NCI-H526 treated with DMSO at 0.1 percent for 48 hours (cell line): Measurements from ENCODE around the gene LRRC17.

Experiments used
- DNase-seq: peaks from one replicate; lab custom pipeline; 2025; lab: John Stamatoyannopoulos, UW

LRRC17 gene, protein sequence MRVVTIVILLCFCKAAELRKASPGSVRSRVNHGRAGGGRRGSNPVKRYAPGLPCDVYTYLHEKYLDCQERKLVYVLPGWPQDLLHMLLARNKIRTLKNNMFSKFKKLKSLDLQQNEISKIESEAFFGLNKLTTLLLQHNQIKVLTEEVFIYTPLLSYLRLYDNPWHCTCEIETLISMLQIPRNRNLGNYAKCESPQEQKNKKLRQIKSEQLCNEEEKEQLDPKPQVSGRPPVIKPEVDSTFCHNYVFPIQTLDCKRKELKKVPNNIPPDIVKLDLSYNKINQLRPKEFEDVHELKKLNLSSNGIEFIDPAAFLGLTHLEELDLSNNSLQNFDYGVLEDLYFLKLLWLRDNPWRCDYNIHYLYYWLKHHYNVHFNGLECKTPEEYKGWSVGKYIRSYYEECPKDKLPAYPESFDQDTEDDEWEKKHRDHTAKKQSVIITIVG

GRCh38 chr7:102912742-102913141 is at the start of gene LRRC17:
Gene LRRC17 (plus strand): TSS chr7:102913000. CDS start chr7:102933914, 20,914 bp downstream.
- peak; percentile 82 for DNase-seq

GRCh38 chr7:102864958-102865357 is 47.8 kb upstream of the LRRC17 start:
- DNase-seq = no peak

GRCh38 chr7:102866535-102867215 is 46.1 kb upstream of the LRRC17 start:
- DNase-seq = no peak

DNA sequence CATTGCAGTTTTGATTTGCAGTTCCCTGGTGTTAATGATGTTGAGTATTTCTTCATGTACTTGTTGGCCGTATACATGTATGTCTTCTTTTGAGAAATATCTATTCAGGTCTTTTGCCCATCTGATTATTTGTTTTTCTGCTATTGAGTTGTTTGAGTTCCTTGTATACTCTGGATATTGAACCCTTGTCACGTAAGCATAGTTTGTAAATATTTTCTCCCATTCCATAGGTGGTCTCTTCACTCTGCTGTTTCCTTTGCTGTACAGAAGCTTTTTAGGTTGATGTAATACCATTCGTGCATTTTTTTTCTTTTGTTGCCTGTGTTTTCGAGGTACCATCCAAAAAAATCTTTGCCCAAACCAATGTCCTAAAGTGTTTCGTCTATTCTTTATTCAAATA is 43.6 kb upstream of the LRRC17 start:
- DNase-seq = no peak

GRCh38 chr7:102872460-102872859 is 40.3 kb upstream of the LRRC17 start:
- DNase-seq = no peak

DNA sequence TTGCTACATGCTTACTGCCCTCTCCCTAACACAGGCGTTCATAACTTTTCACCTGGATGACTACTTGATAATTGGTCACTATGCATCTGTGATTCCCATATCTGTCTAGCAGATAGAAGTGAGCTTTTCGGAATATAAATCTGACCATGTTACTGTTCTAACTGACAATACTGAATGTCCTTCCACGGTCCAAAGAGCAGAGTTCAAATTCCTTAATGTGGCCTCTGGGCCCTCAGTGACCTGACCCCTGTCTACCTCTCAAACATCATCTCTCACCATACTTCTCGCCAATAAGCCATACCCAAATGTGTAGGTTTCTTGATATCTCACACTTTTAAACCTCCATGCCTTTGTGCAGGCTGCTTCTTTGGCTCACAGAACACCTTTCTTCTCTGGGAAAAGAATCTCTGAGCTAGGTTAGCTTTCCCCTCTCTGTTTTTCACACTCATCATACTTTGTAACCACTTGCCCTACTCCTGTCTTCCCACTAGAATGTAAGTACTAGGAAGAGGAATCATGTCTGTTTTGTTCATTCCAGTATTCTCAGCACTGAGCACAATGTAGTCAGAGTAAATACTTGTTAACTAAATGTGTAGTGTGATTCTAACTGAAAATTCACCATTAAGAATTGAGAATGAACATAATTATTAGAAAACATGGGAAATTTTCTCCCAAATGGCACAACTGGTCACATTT is 39.2 kb upstream of the LRRC17 start:
- no peak for DNase-seq

DNA sequence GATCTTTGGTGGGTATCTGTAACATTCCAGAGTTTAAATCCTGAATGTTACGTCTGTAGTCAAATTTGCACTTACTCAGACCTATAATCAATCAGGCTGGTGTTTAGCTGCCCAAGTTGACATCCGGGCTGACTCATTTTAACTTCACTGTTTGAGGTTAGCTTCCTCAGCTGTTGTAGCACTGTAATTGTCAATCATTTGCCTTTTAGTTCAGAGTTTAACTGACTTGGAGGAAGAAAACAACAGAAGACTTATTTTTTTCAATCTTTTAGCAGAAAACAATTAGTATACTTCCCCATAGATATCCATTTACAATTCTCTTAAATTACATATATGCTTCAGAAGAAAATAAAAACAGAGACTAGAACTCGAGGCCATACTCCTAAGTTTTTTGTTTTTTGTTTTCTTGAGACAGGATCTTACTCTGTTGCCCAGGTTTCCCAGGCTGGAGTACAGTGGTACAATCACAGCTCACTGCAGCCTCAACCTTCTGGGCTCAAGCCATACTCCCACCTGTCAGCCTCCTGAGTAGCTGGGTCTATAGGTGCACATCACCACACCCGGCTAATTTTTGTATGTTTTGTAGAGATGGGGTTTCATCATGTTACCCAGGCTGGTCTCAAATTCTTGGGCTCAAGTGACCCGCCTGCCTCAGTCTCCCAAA is 38.5 kb upstream of the LRRC17 start:
- no peak for DNase-seq

- no peak for DNase-seq
Observed at GRCh38 chr7:102874966-102875365, 37.8 kb upstream of the LRRC17 start.

GRCh38 chr7:102875700-102876295 is 37.0 kb upstream of the LRRC17 start:
- no peak for DNase-seq

DNA sequence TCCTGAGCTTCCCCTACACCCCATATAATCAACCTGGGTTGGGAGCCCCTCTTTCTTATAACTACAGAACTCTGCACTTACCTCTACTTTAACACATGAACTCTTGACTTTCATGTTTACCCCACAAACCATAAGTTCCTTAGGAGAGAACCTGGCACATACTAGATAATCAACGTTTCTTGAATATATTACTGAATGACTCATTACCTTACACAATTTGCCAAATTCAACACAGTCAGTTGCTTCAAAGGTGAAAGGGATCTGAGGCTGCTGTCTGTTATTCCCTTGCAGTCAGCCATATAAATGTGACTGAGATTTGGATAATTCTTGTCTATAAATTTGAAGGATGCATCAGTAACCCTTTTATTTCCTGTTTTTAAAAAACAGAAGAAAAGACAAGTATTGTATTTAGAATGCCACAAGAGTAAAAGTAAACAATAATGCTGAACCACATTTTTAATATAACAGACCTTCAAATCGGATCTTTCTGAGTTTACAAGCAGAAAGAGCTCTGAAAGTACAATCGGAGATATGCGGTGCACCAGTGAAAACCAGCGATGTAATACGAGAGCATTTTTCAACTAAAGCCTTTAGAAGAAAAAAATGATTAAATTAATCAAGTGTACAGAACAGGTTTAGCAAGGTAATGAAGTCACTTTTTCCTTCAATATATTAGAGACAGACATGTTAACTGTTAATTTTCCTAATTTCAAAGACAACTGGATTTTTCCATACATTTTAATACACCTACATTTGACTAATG is 29.5 kb upstream of the LRRC17 start:
- DNase-seq = no peak

DNA sequence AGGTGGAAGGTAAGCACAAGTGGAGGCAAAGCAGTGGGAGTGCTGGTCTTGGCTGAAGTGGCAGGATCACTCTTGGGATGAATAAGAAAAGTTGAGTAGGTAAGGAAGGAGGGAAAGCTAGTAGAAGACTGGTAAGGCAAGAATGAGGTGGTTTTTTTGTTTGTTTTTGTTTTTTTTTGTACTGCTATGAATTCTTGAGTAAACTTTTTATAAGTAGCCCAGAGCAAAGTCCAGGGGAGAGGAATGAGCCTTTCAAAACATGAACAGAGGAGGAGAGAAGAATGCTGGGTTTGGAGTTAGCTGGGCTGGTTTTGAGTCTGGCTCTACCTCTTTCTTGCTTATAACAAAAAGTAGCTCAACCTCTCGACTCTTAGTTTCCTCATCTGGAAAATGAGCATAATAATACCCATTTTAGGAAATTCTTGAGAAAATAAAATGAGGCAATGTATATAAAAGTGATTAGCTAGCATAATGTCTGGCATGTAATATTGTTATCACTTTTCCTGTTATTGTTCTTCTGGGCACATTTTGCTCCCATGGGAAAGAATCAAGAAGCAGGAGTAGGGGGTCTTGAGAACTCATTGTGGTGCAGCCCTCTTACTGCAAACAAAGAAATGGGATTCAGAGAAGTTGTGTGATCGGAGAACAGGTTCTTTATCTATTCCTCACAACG is 24.1 kb upstream of the LRRC17 start:
- DNase-seq = no peak

DNA sequence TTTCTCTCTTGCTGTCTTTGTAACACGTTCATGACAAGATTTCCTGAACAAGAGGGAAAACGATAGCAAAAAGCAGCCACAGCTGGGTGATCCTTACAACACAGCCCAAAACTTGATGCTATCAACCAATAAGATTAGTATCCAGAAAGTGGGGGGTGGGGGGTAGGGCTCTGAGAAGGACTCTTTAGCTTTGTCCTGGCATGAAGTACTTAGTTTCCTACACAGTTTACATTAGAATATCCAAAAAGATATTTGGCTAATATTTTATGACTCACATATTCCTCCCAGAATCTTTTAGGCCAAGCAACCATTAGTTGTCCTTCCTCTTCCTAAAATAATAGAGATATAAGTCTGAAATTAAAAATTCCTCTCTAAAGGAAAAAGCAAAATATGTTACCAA is 22.9 kb upstream of the LRRC17 start:
- no peak for DNase-seq

GRCh38 chr7:102890292-102890970 is 22.4 kb upstream of the LRRC17 start:
- no peak for DNase-seq

DNA sequence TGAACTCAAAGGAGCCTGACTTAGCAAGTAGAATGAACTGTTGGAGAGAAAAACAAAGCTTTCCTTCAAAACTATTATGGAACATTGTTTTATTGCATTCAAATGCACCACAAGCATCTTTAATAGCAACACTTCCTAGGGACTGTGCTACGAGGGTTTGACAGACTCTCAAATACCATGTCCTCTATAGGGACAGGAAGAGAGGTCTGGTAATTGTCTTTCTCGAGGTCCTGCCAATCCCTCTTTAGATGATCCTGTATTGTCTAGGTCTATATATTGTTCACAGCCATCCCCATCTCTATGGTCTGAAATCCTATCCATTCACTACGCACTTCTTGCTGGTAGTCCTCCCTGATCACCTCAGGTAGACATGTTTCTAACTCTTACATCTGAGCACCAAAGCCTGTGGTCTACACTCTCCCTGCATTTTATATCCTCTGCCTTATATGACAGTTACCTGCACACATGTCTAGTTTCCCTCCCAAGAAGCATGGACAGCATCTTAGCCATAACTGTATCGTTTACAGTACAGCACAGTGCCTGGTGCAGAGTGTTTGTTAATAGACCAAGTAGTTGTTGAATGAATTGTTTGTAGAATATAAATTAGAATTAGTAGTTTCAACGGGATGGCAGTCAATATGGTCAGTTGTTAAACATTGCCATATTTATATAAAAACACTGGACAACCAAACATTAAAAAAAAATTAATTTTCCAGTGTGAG is 21.7 kb upstream of the LRRC17 start:
- DNase-seq = no peak

- DNase-seq = no peak
Observed at GRCh38 chr7:102891693-102892261, 21.0 kb upstream of the LRRC17 start.

DNA sequence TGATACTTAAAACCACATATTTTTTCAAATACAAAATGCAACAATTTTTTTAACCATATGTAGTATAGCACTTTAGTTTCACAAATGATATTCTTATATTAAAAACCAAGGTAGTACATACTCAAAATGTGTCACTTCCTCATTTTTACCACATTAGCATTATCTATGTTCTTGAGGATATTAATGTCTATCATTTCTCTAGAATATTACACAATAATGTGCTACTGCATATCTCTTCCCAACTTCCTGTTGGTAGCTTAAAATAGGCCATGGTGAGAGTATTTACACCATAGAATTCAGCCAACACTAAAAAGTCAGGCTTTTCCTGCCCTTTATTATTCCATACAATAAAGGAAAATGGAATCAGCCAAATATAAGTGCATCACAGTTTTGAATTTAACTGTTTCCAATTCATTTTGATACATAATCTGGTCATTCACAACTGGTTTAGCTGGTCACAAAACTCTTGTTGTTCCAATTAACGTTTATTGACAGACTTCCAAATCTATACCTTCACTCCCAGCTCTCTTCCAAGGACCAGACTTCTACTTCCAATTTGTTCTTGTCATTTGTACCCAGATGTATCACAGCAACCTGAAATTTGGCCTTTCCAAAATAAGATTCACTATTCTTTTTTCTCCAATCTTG is 20.0 kb upstream of the LRRC17 start:
- DNase-seq = no peak

DNA sequence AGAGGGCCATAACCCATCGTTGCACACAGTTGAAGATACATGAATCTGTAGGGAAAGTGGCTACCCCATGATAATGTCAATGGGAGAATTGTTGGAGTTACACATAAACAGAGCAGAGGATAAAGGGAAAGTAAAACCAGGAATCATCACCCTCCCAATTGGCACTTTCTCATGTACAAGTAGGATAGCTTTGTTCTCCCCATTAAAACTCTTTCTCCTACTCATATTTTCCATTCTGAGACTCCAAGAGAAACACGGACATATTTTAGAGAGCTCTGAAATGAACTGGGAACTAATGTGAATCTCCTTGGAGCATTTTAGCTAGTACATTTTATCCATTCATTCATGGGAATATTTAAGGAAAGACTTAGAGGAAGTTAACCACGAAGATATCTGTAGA is 17.2 kb upstream of the LRRC17 start:
- DNase-seq = no peak

DNA sequence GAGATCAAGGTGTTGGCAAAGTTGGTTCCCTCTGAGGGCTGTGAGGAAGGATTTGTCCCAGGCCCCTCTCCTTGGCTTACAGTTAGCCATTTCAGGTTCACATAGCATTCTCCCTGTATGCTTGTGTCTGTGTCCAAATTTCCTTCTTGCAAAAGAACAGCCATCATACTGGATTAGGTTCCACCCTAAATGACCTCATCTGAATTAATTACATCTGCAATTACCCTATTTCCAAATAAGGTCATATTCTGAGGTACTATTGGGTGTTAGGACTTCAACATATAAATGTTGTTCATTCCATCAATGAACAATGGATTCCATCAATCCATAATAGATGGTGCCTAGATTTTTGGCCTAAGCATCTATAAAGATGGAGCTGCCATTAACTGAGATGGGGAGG is 16.2 kb upstream of the LRRC17 start:
- DNase-seq = no peak
